ENCODE measurements around the gene TESMIN. TPM values are rescaled to one million over a fixed set of nuclear protein-coding genes. Genes with fewer than 3 reads are reported as not detected.

The TESMIN gene
- total RNA-seq, 1 donor from 2014 or later: 1.1 TPM

DNA sequence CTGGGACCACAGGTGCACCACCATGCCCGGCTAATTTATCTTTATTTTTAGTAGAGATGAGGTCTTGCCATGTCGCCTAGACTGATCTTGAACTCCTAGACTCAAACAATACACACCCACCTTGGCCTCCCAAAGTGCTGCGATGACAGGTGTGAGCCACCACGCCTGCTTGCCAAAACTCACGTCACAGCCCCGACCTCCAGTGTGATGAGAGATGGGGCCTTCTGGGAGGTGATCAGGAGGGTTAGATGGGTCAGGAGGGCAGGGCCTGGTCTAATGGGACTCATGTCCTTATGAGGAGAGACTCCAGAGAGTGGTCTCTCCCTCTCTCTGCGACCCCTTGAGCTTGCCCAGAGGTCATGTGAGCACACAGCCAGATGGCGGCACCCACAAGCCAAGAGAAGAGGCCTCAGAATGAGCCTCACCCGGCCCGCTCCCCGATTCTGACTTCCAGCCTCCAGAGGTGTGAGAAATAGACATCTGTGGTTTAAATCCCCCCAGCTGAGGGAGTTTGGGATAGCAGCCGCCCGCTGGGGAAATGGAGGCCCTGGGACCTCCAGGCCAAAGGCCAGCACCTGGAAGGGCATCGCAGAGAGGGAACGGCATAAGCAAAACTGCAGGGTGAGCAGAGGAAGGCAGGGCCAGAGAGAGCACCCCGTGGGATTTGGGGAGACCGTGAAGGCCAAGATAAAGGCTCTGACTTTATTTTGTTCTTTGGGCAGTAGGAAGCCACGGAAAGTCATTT, 91.1 kb downstream of the TESMIN start:
- peaks cover 54% of the 10 kb centered on the region for H3K27me3 Mint-ChIP-seq (ENCODE audit: low read depth, unreplicated experiment)
- peaks cover 14% of the 10 kb centered on the region for H3K4me1 ChIP-seq (ENCODE audit: insufficient read depth, low read length)

GRCh38 chr11:68659158-68659921, 92.0 kb downstream of the TESMIN start:
- Histone ChIP-seq H3K4me3 (ENCODE audit: insufficient read depth, low read depth, low read length) (no peak overlapping the region), H3K4me1 (ENCODE audit: insufficient read depth, low read length) (peaks cover 14% of the 10 kb centered on the region), H4K20me1 (ENCODE audit: insufficient read depth, low read length) (peaks cover 13% of the 10 kb centered on the region), H3K27me3 (ENCODE audit: insufficient read depth, low read length) (peaks cover 58% of the 10 kb centered on the region), H3K27ac (ENCODE audit: low read depth, low read length) (no peak overlapping the region), H3K9me3 (ENCODE audit: insufficient read depth, low read depth, low read length) (peaks cover 23% of the 10 kb centered on the region), H3K36me3 (ENCODE audit: insufficient read depth, low read length) (no peaks in the 10 kb centered on the region), H2AFZ (ENCODE audit: low read depth, low read length) (no peak overlapping the region), H3K4me2 (ENCODE audit: low read length) (peak overlapping the region; percentile 74), H3K9ac (ENCODE audit: low read length) (no peak overlapping the region), H3K79me2 (ENCODE audit: insufficient read depth, low read length) (no peaks in the 10 kb centered on the region)
- peaks cover 26% of the 10 kb centered on the region for H3K9me3 Mint-ChIP-seq (ENCODE audit: unreplicated experiment)
- DNase-seq (ENCODE audit: low read depth) (peak; percentile 94), FAIRE-seq (peak; percentile 34)
- H3K36me3 Mint-ChIP-seq (ENCODE audit: low read depth, unreplicated experiment): no peaks in the 10 kb centered on the region
- H3K27me3 Mint-ChIP-seq (ENCODE audit: low read depth, unreplicated experiment): peaks cover 47% of the 10 kb centered on the region
- no peak overlapping the region for H3K27ac Mint-ChIP-seq (ENCODE audit: unreplicated experiment)
- TF ChIP-seq EZH2 (IDR thresholded peaks at IDR 0.05; ENCODE audit: insufficient read depth, low read length) (no peak), CTCF (IDR thresholded peaks at IDR 0.05; ENCODE audit: insufficient read depth, low read depth, low read length) (no peak)
- no peak overlapping the region for H3K4me3 Mint-ChIP-seq (ENCODE audit: unreplicated experiment)
- H3K4me1 Mint-ChIP-seq (ENCODE audit: low read depth, unreplicated experiment): peaks cover 1% of the 10 kb centered on the region

More for the DNA sequence above, 91.1 kb downstream of the TESMIN start:
- Histone ChIP-seq H3K36me3 (ENCODE audit: insufficient read depth, low read length) (no peaks in the 10 kb centered on the region), H3K79me2 (ENCODE audit: insufficient read depth, low read length) (no peaks in the 10 kb centered on the region), H3K4me2 (ENCODE audit: low read length) (no peak overlapping the region), H3K4me3 (ENCODE audit: insufficient read depth, low read depth, low read length) (no peak overlapping the region), H3K9ac (ENCODE audit: low read length) (no peak overlapping the region), H3K9me3 (ENCODE audit: insufficient read depth, low read depth, low read length) (peaks cover 19% of the 10 kb centered on the region), H3K27ac (ENCODE audit: low read depth, low read length) (no peak overlapping the region), H4K20me1 (ENCODE audit: insufficient read depth, low read length) (peaks cover 13% of the 10 kb centered on the region), H3K27me3 (ENCODE audit: insufficient read depth, low read length) (peaks cover 57% of the 10 kb centered on the region), H2AFZ (ENCODE audit: low read depth, low read length) (no peak overlapping the region)
- TF ChIP-seq EZH2 (IDR thresholded peaks at IDR 0.05; ENCODE audit: insufficient read depth, low read length): no peak
- no peak for TF ChIP-seq CTCF (IDR thresholded peaks at IDR 0.05; ENCODE audit: insufficient read depth, low read depth, low read length)
- Mint-ChIP-seq H3K27ac (ENCODE audit: unreplicated experiment) (no peak overlapping the region), H3K4me1 (ENCODE audit: low read depth, unreplicated experiment) (peaks cover 1% of the 10 kb centered on the region), H3K36me3 (ENCODE audit: low read depth, unreplicated experiment) (no peaks in the 10 kb centered on the region), H3K4me3 (ENCODE audit: unreplicated experiment) (no peak overlapping the region), H3K9me3 (ENCODE audit: unreplicated experiment) (peaks cover 23% of the 10 kb centered on the region)
- no peak for FAIRE-seq
- DNase-seq (ENCODE audit: low read depth): no peak
